Kidney (tissue), 14 donors: ENCODE data around the gene PNLIPRP1. TPM values are rescaled to one million over a fixed set of nuclear protein-coding genes. Genes with fewer than 3 reads are reported as not detected.
A peak's percentile ranks its signal among the peaks of the same experiment; 100 is the strongest.

Experiments
- DNase-seq, 5 donors: peaks; one replicate each; pipeline ENCODE4 v3.0.0-alpha.2; 2013 to 2020
- FAIRE-seq: peaks from 2 replicates; lab custom pipeline; 2012; peaks lifted over from hg19 to GRCh38; lab: Jason Lieb, UNC
- H3K27ac ChIP-seq, 2 donors: one replicate each; pipeline ENCODE4 v1.7.0; 2013; ENCODE audit warnings: low read depth in 2 of 2, low read length in 2 of 2, inconsistent platforms in 1 of 2
- H3K27me3 ChIP-seq: one replicate; pipeline ENCODE4 v1.7.1; 2013; ENCODE audit warnings: low read length, inconsistent platforms; ENCODE audit not compliant: control insufficient read depth, insufficient read depth
- H3K36me3 ChIP-seq, 3 donors: one replicate each; pipeline versions ENCODE4 v1.7.0 to v1.7.1; 2013; ENCODE audit warnings: low read length in 3 of 3, control low read depth in 1 of 3, inconsistent platforms in 1 of 3; ENCODE audit not compliant: insufficient read depth in 3 of 3, control insufficient read depth in 2 of 3
- H3K4me1 ChIP-seq, 3 donors: one replicate each; pipeline versions ENCODE4 v1.7.0 to v1.7.1; 2013; ENCODE audit warnings: low read length in 3 of 3, inconsistent platforms in 1 of 3, low read depth in 1 of 3; ENCODE audit not compliant: control insufficient read depth in 2 of 3, insufficient read depth in 2 of 3
- H3K4me3 ChIP-seq, 3 donors: one replicate each; pipeline versions ENCODE4 v1.7.0 to v1.8.1; 2013; ENCODE audit warnings: low read length in 3 of 3, control low read depth in 1 of 3, inconsistent platforms in 1 of 3
- H3K9ac ChIP-seq, 3 donors: one replicate each; pipeline versions ENCODE4 v1.7.0 to v1.7.1; 2013; ENCODE audit warnings: low read length in 3 of 3, control low read depth in 1 of 3, inconsistent platforms in 1 of 3
- H3K9me3 ChIP-seq, 3 donors: one replicate each; pipeline versions ENCODE4 v1.7.0 to v1.7.1; 2013; ENCODE audit warnings: low read length in 3 of 3, control low read depth in 1 of 3, inconsistent platforms in 1 of 3; ENCODE audit not compliant: control insufficient read depth in 2 of 3, insufficient read depth in 1 of 3
- CTCF ChIP-seq: IDR thresholded peaks from 3 replicates; pipeline ENCODE4 v1.5.1; 2012; ENCODE audit warnings: mild to moderate bottlenecking, moderate library complexity, borderline replicate concordance; ENCODE audit not compliant: insufficient read depth; ENCODE audit errors: extremely low read depth
- intact Hi-C: fragments of 100-400 bp; cut with DNase I; formaldehyde crosslinking; loops from one replicate; pipeline ENCODE4 v1.11.1; 2022
- polyA plus RNA-seq: library from polyadenylated mRNA; stranded (reverse); fragments of 350-450 nt; fragmentation: Illumina TruSeq; extraction: RNeasy Lipid Tissue Mini Kit (QIAGEN cat#74804); gene quantifications from one replicate; pipeline ENCODE4 v1.2.3, GENCODE V29; 2014; ENCODE audit warnings: low read depth, low replicate concordance; ENCODE audit not compliant: insufficient read depth
- total RNA-seq: library from RNA; stranded (reverse); fragmentation: NEBNext Ultra II Directional; extraction: Animal tissue kit (Norgen Biotek cat#: 25700); gene quantifications from one replicate; pipeline ENCODE4 v1.2.1, GENCODE V29; 2021
- donor health status: control.
- donor health status: control.
- donor health status: control.
- donor health status: control.
- donor health status: control.
- donor health status: DM: yes; HTN: yes; CAD: no.
- donor health status: Normal renal cell carcinoma (clear cell type).

Gene PNLIPRP1
- total and polyA plus RNA-seq, 2 donors from 2014 or later = not detected

GRCh38 chr10:116607336-116607735 lies 16.6 kb downstream of the PNLIPRP1 start:
- FAIRE-seq (no peak), DNase-seq (no peak)
- H3K27me3 ChIP-seq = no peaks in the 10 kb centered on the region
- H3K9ac ChIP-seq = no peak overlapping the region
- no peaks in the 10 kb centered on the region for H3K36me3 ChIP-seq
- intact Hi-C loops = no loop called here
- TF ChIP-seq CTCF = no peak
- H3K4me1 ChIP-seq = no peaks in the 10 kb centered on the region
- no peak overlapping the region for H3K4me3 ChIP-seq
- no peak overlapping the region for H3K27ac ChIP-seq
- H3K9me3 ChIP-seq = no peaks in the 10 kb centered on the region

DNA sequence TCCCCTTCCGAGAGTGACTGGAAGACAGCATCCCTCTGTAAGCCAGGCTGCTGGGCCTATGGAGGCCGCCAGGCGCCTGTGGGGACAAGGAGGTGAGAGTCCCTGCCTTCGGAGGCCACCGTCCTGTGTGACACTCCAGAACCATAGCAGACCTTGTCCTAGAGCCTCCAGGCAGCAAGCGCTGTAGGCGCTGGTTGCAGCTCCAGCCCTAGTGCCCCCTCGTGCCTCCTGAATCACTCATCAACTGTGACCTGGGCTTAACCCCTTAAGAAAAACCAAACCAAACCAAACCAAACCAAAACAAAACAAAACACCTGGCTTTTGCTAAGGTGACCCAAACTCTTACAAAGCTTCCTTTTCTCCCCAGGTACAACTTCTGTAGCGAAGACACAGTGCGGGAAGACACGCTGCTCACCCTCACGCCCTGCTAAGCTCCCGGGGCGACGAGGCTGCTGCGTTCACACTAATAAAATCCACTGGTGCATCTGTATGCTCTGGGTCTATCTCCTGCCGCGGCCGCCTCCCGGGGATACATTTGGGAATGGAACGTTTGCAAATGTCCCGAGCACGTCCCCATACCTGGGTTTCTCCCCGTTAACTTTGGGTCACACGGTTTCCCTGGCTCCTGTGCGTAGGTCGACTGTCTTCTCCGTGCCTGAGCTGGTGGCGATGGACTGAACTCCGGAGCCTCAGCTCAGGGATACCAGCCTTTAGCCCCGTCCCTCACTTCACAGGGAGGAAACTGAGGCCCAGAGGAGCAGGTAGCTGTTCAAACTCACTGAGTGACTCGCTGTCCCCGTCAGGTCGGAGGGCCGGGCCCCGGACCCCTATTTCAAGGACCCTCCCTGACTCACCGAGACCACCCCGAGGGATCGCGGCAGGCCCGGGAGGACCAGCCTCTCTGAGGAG lies 18.2 kb downstream of the PNLIPRP1 start:
- no peak for FAIRE-seq
- peaks cover 0 to 2% (median 0%) of the 10 kb centered on the region in 3 donors for H3K9me3 ChIP-seq
- H3K4me1 ChIP-seq = no peaks in the 10 kb centered on the region
- TF ChIP-seq CTCF = no peak
- H3K36me3 ChIP-seq = no peaks in the 10 kb centered on the region
- H3K4me3 ChIP-seq = peak overlapping the region in 2 of 3 donors; percentile 7 to 48
- H3K27ac ChIP-seq = no peak overlapping the region
- DNase-seq = peak in 3 of 5 donors; percentile 18 to 23 (median 20)
- no peak overlapping the region for H3K9ac ChIP-seq
- H3K27me3 ChIP-seq = no peaks in the 10 kb centered on the region
- intact Hi-C loops = no loop called here

DNA sequence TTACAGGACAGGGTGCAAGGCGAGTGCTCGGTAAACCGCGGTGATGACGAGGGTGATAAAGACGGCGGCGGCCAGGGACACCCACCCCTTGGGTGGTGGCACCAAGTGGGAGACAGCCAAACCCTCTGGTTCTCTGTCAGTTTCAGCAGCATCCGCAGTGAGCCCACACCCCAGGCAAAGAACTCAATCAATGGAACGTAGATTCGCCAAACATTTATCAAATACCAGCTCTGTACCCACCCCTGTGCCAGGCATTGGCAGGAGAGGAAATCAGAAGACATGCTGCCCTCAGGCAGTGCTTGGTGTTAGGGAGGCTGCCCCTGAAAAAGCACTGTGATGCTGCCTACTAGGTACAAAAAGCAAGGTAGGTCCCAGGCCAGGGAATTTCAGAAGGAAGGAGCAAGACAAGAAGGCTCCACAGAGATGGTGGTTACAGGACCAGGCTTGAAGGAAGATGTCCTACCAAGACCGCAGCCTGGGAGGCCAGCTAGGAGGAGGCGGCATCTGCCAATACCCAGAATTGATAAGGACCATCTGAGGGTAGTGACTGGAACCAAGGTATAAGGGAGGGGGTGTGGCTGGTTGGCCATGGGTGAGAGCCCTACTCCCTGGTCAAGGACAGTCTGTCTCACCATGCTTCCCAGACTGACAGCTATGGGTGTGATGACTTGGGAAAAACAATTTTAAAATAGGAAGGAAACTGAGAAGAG lies 19.8 kb downstream of the PNLIPRP1 start:
- intact Hi-C loops = no loop called here
- no peak for DNase-seq

More for the DNA sequence above, 19.8 kb downstream of the PNLIPRP1 start:
- peaks cover 0 to 3% (median 0%) of the 10 kb centered on the region in 3 donors for H3K9me3 ChIP-seq
- no peak overlapping the region for H3K4me3 ChIP-seq
- no peaks in the 10 kb centered on the region for H3K27me3 ChIP-seq
- no peaks in the 10 kb centered on the region for H3K36me3 ChIP-seq
- no peak overlapping the region for H3K27ac ChIP-seq
- no peak for FAIRE-seq
- no peak overlapping the region for H3K9ac ChIP-seq
- no peak for TF ChIP-seq CTCF
- H3K4me1 ChIP-seq = no peaks in the 10 kb centered on the region
